ENCODE measurements around the gene MAPK14. TPM values are rescaled to one million over a fixed set of nuclear protein-coding genes. Genes with fewer than 3 reads are reported as not detected.
A peak's percentile ranks its signal among the peaks of the same experiment; 100 is the strongest.

The MAPK14 gene
- total and polyA plus RNA-seq, 10 of the 15 experiments (the other 5 are each of a cell fraction or from before 2014, with no cell fraction given), result 12.5 to 59.5 (median 43.0) TPM

- Histone ChIP-seq H3K27me3 (replicated peaks in 1 of 2; ENCODE audit: control insufficient read depth in 2 of 2, insufficient read depth in 2 of 2, low read length in 1 of 2) (no peaks in the 10 kb centered on the region), H3K4me1 (ENCODE audit: control insufficient read depth, insufficient read depth, low read length) (peaks cover 53% of the 10 kb centered on the region), H3K9ac (ENCODE audit: control insufficient read depth, insufficient read depth, low read length) (no peak overlapping the region), H3K27ac (ENCODE audit: control insufficient read depth, insufficient read depth) (no peak overlapping the region), H3K9me3 (replicated peaks; ENCODE audit: control insufficient read depth, insufficient read depth, low read length) (no peaks in the 10 kb centered on the region), H3K36me3 (ENCODE audit: control insufficient read depth in 2 of 2, insufficient read depth in 2 of 2, low read length in 1 of 2) (no peaks in the 10 kb centered on the region; a peak in 1 of 4 replicates), H3K4me3 (no peak overlapping the region), H4K20me1 (ENCODE audit: control insufficient read depth, insufficient read depth) (no peaks in the 10 kb centered on the region), H2AFZ (ENCODE audit: control insufficient read depth, low read depth, low read length) (no peak overlapping the region), H3K79me2 (ENCODE audit: control insufficient read depth, insufficient read depth, low read length) (no peaks in the 10 kb centered on the region), H3K4me2 (ENCODE audit: control insufficient read depth, insufficient read depth) (no peak overlapping the region)
- BruUV-seq (replicated peaks), result no TSS peak
- 0 out of 2 replicates have a peak, but pooled peaks have one; percentile 10 for TF ChIP-seq FOXK2 (IDR thresholded peaks at IDR 0.05)
- no peak for TF ChIP-seq ATF7 (IDR thresholded peaks at IDR 0.05; ENCODE audit: low read depth)
- DNase-seq (ENCODE audit: low read depth, low spot score) (no peak), FAIRE-seq (no peak), ATAC-seq (no peak)
- WGBS (ENCODE audit: insufficient coverage, insufficient replicate concordance, low lambda C conversion rate, missing lambda C conversion rate), result 85% methylated on average over 8 of the region's 8 CpGs
- intact Hi-C loops (cut with micrococcal nuclease; ENCODE audit: unreplicated experiment), result no loop called here
- POLR2A ChIA-PET, result interaction anchor here (1.9 kb wide), 1 partner anchor 13 kb away, joined by 11 read pairs; the partner anchor contains the start of gene MAPK13
- CTCF ChIA-PET, result interaction anchor here (0.7 to 1.6 kb wide), 4 partner anchors 15 to 90 kb away, joined by 3 to 11 read pairs (median 4); partner anchors contain the start of gene MAPK14
- in situ Hi-C loops (cut with MboI), result no loop called here
- SMC1A ChIA-PET (ENCODE audit: uncharacterized antibody, unreplicated experiment), result interaction anchor here (0.5 to 4.9 kb wide), 4 partner anchors 14 to 89 kb away, joined by 3 to 44 read pairs (median 4); partner anchors contain the start of gene MAPK14
- RAD21 ChIA-PET (ENCODE audit: unreplicated experiment), result interaction anchor here (1.0 to 1.9 kb wide), 4 partner anchors 10 to 240 kb away, joined by 3 to 6 read pairs (median 4); no protein-coding TSS in a partner anchor
Measured at GRCh38 chr6:36117658-36118549, 90.3 kb downstream of the MAPK14 start.

- no TSS peak for BruUV-seq (replicated peaks)
- ChIA-PET RAD21 (ENCODE audit: unreplicated experiment) (interaction anchor here (0.8 to 1.9 kb wide), 6 partner anchors 11 to 240 kb away, joined by 3 to 6 read pairs (median 4); partner anchors contain the start of gene MAPK14), CTCF (interaction anchor here (0.9 to 1.6 kb wide), 4 partner anchors 14 to 91 kb away, joined by 3 to 11 read pairs (median 4); partner anchors contain the start of gene MAPK14), POLR2A (interaction anchor here (1.0 to 1.9 kb wide), 3 partner anchors 12 to 240 kb away, joined by 3 to 11 read pairs (median 4); partner anchors contain the start of genes MAPK13 and MAPK14), SMC1A (ENCODE audit: uncharacterized antibody, unreplicated experiment) (interaction anchor here (1.1 to 4.9 kb wide), 2 partner anchors 79 to 90 kb away, joined by 3 to 44 read pairs; partner anchors contain the start of gene MAPK14)
- H3K9me3 ChIP-seq (replicated peaks; ENCODE audit: control insufficient read depth, insufficient read depth, low read length), result no peaks in the 10 kb centered on the region
- peaks cover 48% of the 10 kb centered on the region for H3K4me1 ChIP-seq (ENCODE audit: control insufficient read depth, insufficient read depth, low read length)
- H3K4me3 ChIP-seq, result no peak overlapping the region
- no peak overlapping the region for H2AFZ ChIP-seq (ENCODE audit: control insufficient read depth, low read depth, low read length)
- in situ Hi-C loops (cut with MboI) (no loop called here), intact Hi-C loops (cut with micrococcal nuclease; ENCODE audit: unreplicated experiment) (no loop called here)
- H3K27ac ChIP-seq (ENCODE audit: control insufficient read depth, insufficient read depth), result no peak overlapping the region
- DNase-seq (ENCODE audit: low read depth, low spot score) (no peak), FAIRE-seq (no peak), ATAC-seq (peak; percentile 40)
- no peaks in the 10 kb centered on the region for H3K79me2 ChIP-seq (ENCODE audit: control insufficient read depth, insufficient read depth, low read length)
- no peaks in the 10 kb centered on the region for H3K27me3 ChIP-seq (replicated peaks in 1 of 2; ENCODE audit: control insufficient read depth in 2 of 2, insufficient read depth in 2 of 2, low read length in 1 of 2)
- no peak overlapping the region for H3K9ac ChIP-seq (ENCODE audit: control insufficient read depth, insufficient read depth, low read length)
- H3K36me3 ChIP-seq (ENCODE audit: control insufficient read depth in 2 of 2, insufficient read depth in 2 of 2, low read length in 1 of 2), result no peaks in the 10 kb centered on the region; a peak in 1 of 4 replicates
- H3K4me2 ChIP-seq (ENCODE audit: control insufficient read depth, insufficient read depth), result no peak overlapping the region
- 47% methylated on average over 4 of the region's 4 CpGs for WGBS (ENCODE audit: insufficient coverage, insufficient replicate concordance, low lambda C conversion rate, missing lambda C conversion rate)
- H4K20me1 ChIP-seq (ENCODE audit: control insufficient read depth, insufficient read depth), result no peaks in the 10 kb centered on the region
- TF ChIP-seq TCF12 (IDR thresholded peaks at IDR 0.05; ENCODE audit: low read depth, low read length) (no peak), IKZF1 (conservative IDR thresholded peaks at IDR 0.05) (0 out of 2 replicates have a peak, but pooled peaks have one; percentile 15), IKZF2 (IDR thresholded peaks at IDR 0.05) (0 out of 4 replicates have a peak, but pooled peaks of 1 of the 2 experiments have one; percentile 12), BCL3 (IDR thresholded peaks at IDR 0.05; ENCODE audit: borderline replicate concordance, insufficient read depth, low read depth, low read length, poor library complexity, severe bottlenecking) (peak; percentile 37), POU2F2 (IDR thresholded peaks at IDR 0.05; ENCODE audit: borderline replicate concordance, low read depth, low read length) (0 out of 3 replicates have a peak, but pooled peaks have one; percentile 25), HDGF (IDR thresholded peaks at IDR 0.05) (0 out of 2 replicates have a peak, but pooled peaks have one; percentile 43), ATF7 (IDR thresholded peaks at IDR 0.05; ENCODE audit: low read depth) (peak; percentile 32; the same call in 1 of the 2 replicates), CREB1 (IDR thresholded peaks at IDR 0.05; ENCODE audit: low read depth) (peak; percentile 38; the same call in 1 of the 2 replicates), MEF2B (IDR thresholded peaks at IDR 0.05; ENCODE audit: partially characterized antibody, poor library complexity, severe bottlenecking) (peak; percentile 22), NFYB (IDR thresholded peaks at IDR 0.05; ENCODE audit: insufficient read depth, low read depth, low read length) (no peak)
Measured at GRCh38 chr6:36118550-36119107, 91.0 kb downstream of the MAPK14 start.
